Tongue (tissue), 2 donors: ENCODE data around the gene ZC3H10. TPM values are rescaled to one million over a fixed set of nuclear protein-coding genes. Genes with fewer than 3 reads are reported as not detected.
"Not testable (repeated sequence)": the region's sequence is repeated elsewhere in the genome, so short reads cannot be mapped to it uniquely, and the experiment has no call there.

Experiments
- DNase-seq: peaks from one replicate; pipeline ENCODE4 v3.0.0-alpha.2; 2015
- total RNA-seq: library from RNA; depleted of rRNA; stranded (reverse); fragments of >200 nt; gene quantifications from one replicate; pipeline ENCODE4 v1.2.3, GENCODE V29; 2014

Gene ZC3H10, protein sequence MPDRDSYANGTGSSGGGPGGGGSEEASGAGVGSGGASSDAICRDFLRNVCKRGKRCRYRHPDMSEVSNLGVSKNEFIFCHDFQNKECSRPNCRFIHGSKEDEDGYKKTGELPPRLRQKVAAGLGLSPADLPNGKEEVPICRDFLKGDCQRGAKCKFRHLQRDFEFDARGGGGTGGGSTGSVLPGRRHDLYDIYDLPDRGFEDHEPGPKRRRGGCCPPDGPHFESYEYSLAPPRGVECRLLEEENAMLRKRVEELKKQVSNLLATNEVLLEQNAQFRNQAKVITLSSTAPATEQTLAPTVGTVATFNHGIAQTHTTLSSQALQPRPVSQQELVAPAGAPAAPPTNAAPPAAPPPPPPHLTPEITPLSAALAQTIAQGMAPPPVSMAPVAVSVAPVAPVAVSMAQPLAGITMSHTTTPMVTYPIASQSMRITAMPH
- total RNA-seq, result 5.6 TPM

GRCh38 chr12:56117778-56118687 is at the start of gene ZC3H10:
Gene ZC3H10 (plus strand): TSS chr12:56118266. CDS start chr12:56120563, 2,297 bp downstream.
- peak; percentile 99 for DNase-seq

GRCh38 chr12:56071648-56072047 is 46.4 kb upstream of the ZC3H10 start:
- DNase-seq, result no peak

GRCh38 chr12:56074396-56074795 is 43.7 kb upstream of the ZC3H10 start:
- DNase-seq, result no peak

DNA sequence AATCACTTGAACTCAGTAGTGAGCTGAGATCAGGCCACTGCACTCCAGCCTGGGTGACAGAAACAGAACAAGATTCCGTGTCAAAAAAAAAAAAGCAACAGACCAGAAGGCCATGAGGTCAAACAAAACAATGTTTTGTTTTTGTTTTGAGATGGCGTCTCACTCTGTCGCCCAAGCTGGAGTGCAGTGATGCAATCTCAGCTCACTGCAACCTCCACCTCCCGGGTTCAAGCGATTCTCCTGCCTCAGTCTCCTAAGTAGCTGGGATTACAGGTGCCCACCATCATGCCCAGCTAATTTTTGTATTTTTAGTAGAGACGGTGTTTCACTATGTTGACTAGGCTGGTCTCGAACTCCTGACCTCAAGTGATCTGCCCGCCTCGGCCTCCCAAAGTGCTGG is 40.1 kb upstream of the ZC3H10 start:
- DNase-seq, result not testable (repeated sequence)

DNA sequence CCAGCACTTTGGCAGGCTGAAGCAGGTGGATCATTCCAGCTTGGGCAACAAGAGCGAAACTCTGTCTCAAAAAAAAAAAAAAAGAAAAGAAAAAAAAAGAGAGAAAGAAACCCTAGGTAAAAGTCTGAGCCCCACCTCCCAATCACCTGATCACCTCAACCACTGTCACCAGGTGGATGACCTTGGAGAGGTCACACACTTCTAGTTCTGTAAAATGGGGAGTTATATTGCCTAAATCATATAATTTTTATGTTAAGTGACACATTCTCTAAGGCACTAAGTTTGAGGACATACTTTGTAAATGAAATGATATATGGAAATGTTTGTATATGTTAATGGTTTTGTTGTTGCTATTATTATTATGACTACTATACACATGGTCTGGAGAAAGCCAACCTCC is 39.6 kb upstream of the ZC3H10 start:
- no peak for DNase-seq

GRCh38 chr12:56078931-56079722 is 38.9 kb upstream of the ZC3H10 start:
- peak; percentile 93 for DNase-seq

DNA sequence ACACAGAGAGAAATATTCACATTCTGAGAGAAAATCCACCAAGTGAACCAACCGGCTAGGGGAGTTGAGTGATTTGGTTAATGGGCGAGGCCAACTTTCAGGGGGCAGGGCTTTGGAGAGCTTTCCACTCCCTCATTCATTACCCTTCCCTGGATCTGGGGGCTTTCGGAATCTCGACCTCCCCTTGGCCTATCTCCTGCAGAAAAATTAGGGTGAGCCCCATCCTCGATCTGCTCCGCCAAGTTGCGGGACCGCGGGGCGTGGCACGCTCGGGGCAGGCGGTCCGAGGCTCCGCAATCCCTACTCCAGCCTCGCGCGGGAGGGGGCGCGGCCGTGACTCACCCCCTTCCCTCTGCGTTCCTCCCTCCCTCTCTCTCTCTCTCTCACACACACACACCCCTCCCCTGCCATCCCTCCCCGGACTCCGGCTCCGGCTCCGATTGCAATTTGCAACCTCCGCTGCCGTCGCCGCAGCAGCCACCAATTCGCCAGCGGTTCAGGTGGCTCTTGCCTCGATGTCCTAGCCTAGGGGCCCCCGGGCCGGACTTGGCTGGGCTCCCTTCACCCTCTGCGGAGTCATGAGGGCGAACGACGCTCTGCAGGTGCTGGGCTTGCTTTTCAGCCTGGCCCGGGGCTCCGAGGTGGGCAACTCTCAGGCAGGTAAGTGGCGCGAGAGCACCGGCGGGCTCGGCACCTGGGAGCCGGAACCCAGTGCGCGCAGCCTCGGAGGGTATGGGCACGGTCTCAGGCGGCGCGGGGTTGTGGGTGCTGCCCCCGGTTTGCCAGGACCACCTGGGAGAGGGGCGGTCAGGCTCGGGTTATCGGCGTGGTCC is 38.1 kb upstream of the ZC3H10 start, which contains the start of gene ERBB3:
Gene ERBB3 (plus strand): TSS at position 443 of the 833 bp plus-strand sequence. CDS start 136 bp downstream, at position 579.
- peak; percentile 91 for DNase-seq

DNA sequence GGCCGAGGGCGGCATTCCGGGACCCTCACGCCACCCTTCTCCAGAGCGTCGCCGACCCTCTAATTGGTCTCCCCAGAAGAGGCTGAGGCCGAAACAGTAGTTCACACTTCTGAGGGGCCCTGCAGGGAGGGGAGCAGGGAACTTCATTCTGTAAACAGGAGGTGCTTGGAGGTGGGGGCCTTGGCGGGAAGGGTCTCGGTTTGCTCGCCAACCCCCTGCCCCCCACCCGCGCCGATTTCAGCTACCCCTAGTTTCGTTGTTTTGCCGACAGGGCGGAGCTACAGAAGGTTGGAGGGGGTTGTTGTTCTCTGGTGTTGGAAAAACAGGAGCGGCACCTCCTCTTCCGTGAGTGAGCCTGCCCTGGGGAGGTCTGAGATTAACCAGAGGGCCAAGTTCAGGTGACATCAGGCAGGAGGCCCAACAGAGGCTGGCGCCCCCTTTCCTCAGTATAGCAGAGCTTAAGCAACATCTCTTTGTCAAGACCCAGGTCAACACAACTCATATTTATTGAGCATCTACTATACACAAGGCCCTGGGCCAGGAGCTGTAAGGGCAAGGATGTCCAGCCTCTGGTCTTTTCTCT is 37.4 kb upstream of the ZC3H10 start:
- peak; percentile 59 for DNase-seq

DNA sequence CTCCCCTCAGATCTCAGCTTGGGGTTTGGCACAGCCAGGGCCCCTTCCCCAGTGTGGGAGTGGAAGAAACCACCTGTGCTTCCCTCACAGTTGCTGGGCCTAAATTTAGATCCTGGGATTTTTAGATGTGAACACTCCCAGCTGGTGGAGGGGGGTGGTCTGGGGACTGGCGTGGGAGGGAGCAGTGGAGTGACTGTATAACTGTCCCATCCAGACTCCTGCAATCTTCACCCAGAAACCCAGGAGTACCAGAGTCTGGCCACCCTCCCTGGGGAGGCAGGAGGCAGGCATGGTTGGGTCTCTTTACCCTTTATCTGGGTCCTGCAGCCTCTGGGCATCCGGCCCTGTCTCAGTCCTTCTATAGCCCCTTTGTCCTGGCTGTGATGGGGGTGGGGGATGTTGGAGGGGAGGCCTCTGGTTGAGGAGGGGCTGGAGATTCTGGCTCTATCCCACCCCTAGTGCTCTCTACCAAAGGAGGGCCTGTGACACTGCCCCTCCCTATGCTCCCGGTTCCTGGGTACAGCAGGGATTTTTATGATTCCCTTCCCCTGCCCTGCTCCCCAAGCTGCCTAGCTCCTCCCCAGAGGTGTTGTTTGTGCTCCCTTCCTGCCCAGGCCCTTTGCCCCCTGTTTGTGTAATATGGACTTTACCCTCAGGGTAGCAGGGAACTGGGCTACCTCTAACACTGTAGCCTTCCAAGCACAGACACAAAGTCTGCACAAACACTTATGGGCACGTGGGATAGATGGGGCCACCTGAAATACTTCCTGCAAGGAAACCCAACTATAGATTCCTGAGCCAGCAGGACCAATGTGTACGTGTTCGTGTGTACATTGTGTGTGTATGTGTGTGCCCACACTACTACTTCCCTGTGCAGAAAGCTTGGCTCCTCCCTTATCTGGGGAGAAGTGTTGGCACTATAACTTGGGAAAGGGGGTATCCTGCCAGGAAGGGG is 36.4 kb upstream of the ZC3H10 start:
- DNase-seq, result peak; percentile 90

- no peak for DNase-seq
These were observed 35.7 kb upstream of the ZC3H10 start for GRCh38 chr12:56082382-56082781.

- DNase-seq, result peak; percentile 25
These were observed 35.1 kb upstream of the ZC3H10 start for GRCh38 chr12:56082967-56083366.

- no peak for DNase-seq
These were observed 33.0 kb upstream of the ZC3H10 start for GRCh38 chr12:56084958-56085543.

- no peak for DNase-seq
These were observed 32.0 kb upstream of the ZC3H10 start for GRCh38 chr12:56086096-56086495.

- DNase-seq, result no peak
These were observed 31.5 kb upstream of the ZC3H10 start for GRCh38 chr12:56086608-56087007.

GRCh38 chr12:56087220-56087619 is 30.8 kb upstream of the ZC3H10 start:
- DNase-seq, result peak; percentile 64

GRCh38 chr12:56097738-56098137 is 20.3 kb upstream of the ZC3H10 start:
- DNase-seq, result no peak

GRCh38 chr12:56098592-56098991 is 19.5 kb upstream of the ZC3H10 start:
- DNase-seq, result no peak

DNA sequence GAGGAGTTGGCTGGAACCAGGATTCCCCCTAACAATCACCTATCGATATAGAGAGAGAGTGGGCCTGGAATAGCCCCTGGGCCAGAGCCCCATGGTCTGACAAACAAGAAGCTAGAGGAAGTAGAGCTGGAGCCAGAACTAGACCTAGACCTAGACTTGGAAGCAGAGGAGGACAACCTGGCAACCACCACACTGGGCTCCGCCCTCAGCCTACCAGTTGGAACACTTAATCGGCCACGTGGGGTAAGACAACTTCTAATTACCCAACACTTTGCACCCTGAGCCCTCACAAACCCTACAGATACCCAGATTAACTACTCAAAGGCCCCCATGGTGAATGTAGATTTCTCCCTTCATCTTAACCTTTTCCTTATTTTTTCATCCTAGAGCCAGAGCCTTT is 18.3 kb upstream of the ZC3H10 start:
- DNase-seq, result no peak

GRCh38 chr12:56101045-56101444 is 17.0 kb upstream of the ZC3H10 start:
- no peak for DNase-seq
